A549 (cell line): Measurements from ENCODE around the gene CACNA1G. TPM values are rescaled to one million over a fixed set of nuclear protein-coding genes. Genes with fewer than 3 reads are reported as not detected.

Experiments
- ATAC-seq, 2 experiments: fragments of 200-7000 bp in 1 of 2; fragments of >200 bp in 1 of 2; cut with Nextera tagmentation in 1 of 2; cut with Tn5 transposase in 1 of 2; 3 replicates each; pipeline versions ENCODE4 v1.8.0 to v1.9.1; 2018 to 2020; ENCODE audit warnings: mild to moderate bottlenecking in 1 of 2, moderate library complexity in 1 of 2
- CTCF ChIA-PET: fragments of 300-600 bp; sonication (Branson Sonifier 250); formaldehyde crosslinking; extraction: SDS; loops from one replicate; lab custom pipeline; 2021; ENCODE audit warnings: antibody characterized with exemption, inconsistent platforms; lab: Yijun Ruan, JAX
- POLR2A ChIA-PET: fragments of 350-600 bp; formaldehyde crosslinking; extraction: SDS; loops from one replicate; lab custom pipeline; 2021; ENCODE audit warnings: antibody characterized with exemption, inconsistent platforms; lab: Yijun Ruan, JAX
- DNase-seq, 2 experiments: peaks; one replicate each; pipeline versions ENCODE4 v3.0.0 to v3.0.0-alpha.2; 2011 to 2016; ENCODE audit warnings: low read depth in 1 of 2, low spot score in 1 of 2
- FAIRE-seq: peaks from 2 replicates; lab custom pipeline; 2011; peaks lifted over from hg19 to GRCh38; lab: Jason Lieb, UNC
- H3K27ac ChIP-seq, 2 experiments: fragments of >200 bp; sonication (Bioruptor Twin); formaldehyde crosslinking; 3 replicates each; pipeline ENCODE4 v1.5.1; 2016 to 2017
- H3K4me1 ChIP-seq: fragments of >200 bp; sonication (Bioruptor Twin); formaldehyde crosslinking; 3 replicates; pipeline ENCODE4 v1.6.1; 2016
- H3K4me2 ChIP-seq: fragments of >200 bp; sonication (Bioruptor Twin); formaldehyde crosslinking; 3 replicates; pipeline ENCODE4 v1.6.1; 2016
- H3K4me3 ChIP-seq: fragments of >200 bp; sonication (Bioruptor Twin); formaldehyde crosslinking; 3 replicates; pipeline ENCODE4 v1.5.1; 2016
- H3K9me3 ChIP-seq: fragments of >200 bp; sonication (Bioruptor Twin); formaldehyde crosslinking; 3 replicates; pipeline ENCODE4 v1.6.1; 2016
- BHLHE40 ChIP-seq: IDR thresholded peaks from 2 replicates; pipeline ENCODE4 v1.6.1; 2012; ENCODE audit warnings: low read depth, low read length, inconsistent platforms
- CBX2 ChIP-seq: fragments of 200-600 bp; sonication (generic); IDR thresholded peaks from 2 replicates; pipeline ENCODE4 v1.6.1; 2016; ENCODE audit warnings: low read depth, mild to moderate bottlenecking, borderline replicate concordance
- EHF ChIP-seq: fragments of 250-450 bp; sonication (Bioruptor Pico); IDR thresholded peaks from 2 replicates; pipeline ENCODE4 v1.5.0; 2020; ENCODE audit warnings: mild to moderate bottlenecking
- FOSB ChIP-seq: fragments of 250-450 bp; sonication (Bioruptor Pico); IDR thresholded peaks from 2 replicates; pipeline ENCODE4 v1.5.0; 2020; ENCODE audit warnings: mild to moderate bottlenecking, moderate library complexity
- GATA3 ChIP-seq: IDR thresholded peaks from 2 replicates; pipeline ENCODE4 v1.6.1; 2012; ENCODE audit warnings: borderline replicate concordance
- HES2 ChIP-seq: fragments of >200 bp; sonication (Bioruptor Twin); formaldehyde crosslinking; IDR thresholded peaks from 2 replicates; pipeline ENCODE4 v1.6.1; 2016
- HMGXB4 ChIP-seq: fragments of 250-450 bp; sonication (Bioruptor Pico); IDR thresholded peaks from 2 replicates; pipeline ENCODE4 v1.5.0; 2021; ENCODE audit warnings: mild to moderate bottlenecking, moderate library complexity, borderline replicate concordance
- HOXB13 ChIP-seq: fragments of 250-450 bp; sonication (Bioruptor Pico); IDR thresholded peaks from 2 replicates; pipeline ENCODE4 v1.5.0; 2020; ENCODE audit warnings: low read depth, mild to moderate bottlenecking, moderate library complexity
- JUN ChIP-seq, 2 experiments: fragments of >200 bp; sonication (Bioruptor Twin); formaldehyde crosslinking; IDR thresholded peaks; 2 replicates in 1 of 2; 3 replicates in 1 of 2; pipeline ENCODE4 v1.6.1; 2016 to 2017
- KDM1A ChIP-seq: fragments of 200-600 bp; sonication (generic); IDR thresholded peaks from 2 replicates; pipeline ENCODE4 v1.6.1; 2016; ENCODE audit warnings: low read depth, mild to moderate bottlenecking
- MAFK ChIP-seq: fragments of 450-650 bp; IDR thresholded peaks from 2 replicates; pipeline ENCODE4 v1.6.1; 2014; ENCODE audit not compliant: partially characterized antibody
- MAX ChIP-seq: IDR thresholded peaks from 2 replicates; pipeline ENCODE4 v1.6.1; 2012
- MYC ChIP-seq: IDR thresholded peaks from 2 replicates; pipeline ENCODE4 v1.6.1; 2012; ENCODE audit warnings: mild to moderate bottlenecking, inconsistent platforms, low read length, improper control_type of control experiment, borderline replicate concordance
- NFE2L2 ChIP-seq: fragments of 150-350 bp; conservative IDR thresholded peaks from 2 replicates; pipeline ENCODE4 v1.6.1; 2014; ENCODE audit warnings: low read length
- NR3C1 ChIP-seq: fragments of >200 bp; sonication (Bioruptor Twin); formaldehyde crosslinking; IDR thresholded peaks from 3 replicates; pipeline ENCODE4 v1.6.1; 2017
- POLR2AphosphoS2 ChIP-seq: conservative IDR thresholded peaks from 2 replicates; pipeline ENCODE4 v1.6.1; 2012; ENCODE audit warnings: low read length, improper control_type of control experiment, inconsistent platforms
- RARB ChIP-seq: fragments of 250-450 bp; sonication (Bioruptor Pico); IDR thresholded peaks from 2 replicates; pipeline ENCODE4 v1.8.0; 2021; ENCODE audit warnings: mild to moderate bottlenecking, moderate library complexity
- REST ChIP-seq: fragments of 200-600 bp; sonication (generic); IDR thresholded peaks from 2 replicates; pipeline ENCODE4 v1.6.1; 2016; ENCODE audit warnings: antibody characterized with exemption, mild to moderate bottlenecking, moderate library complexity
- RFX5 ChIP-seq: fragments of 450-650 bp; IDR thresholded peaks from 2 replicates; pipeline ENCODE4 v1.7.1; 2014; ENCODE audit warnings: antibody characterized with exemption, mild to moderate bottlenecking, moderate library complexity
- RNF2 ChIP-seq: fragments of 200-600 bp; sonication (generic); IDR thresholded peaks from 2 replicates; pipeline ENCODE4 v1.6.1; 2016; ENCODE audit warnings: low read depth, mild to moderate bottlenecking, antibody characterized with exemption, moderate library complexity, borderline replicate concordance
- SREBF2 ChIP-seq: fragments of 450-650 bp; IDR thresholded peaks from 2 replicates; pipeline ENCODE4 v1.6.1; 2014; ENCODE audit warnings: mild to moderate bottlenecking, moderate library complexity
- TP53 ChIP-seq: fragments of 250-450 bp; sonication (Bioruptor Pico); IDR thresholded peaks from 2 replicates; pipeline ENCODE4 v1.5.0; 2021; ENCODE audit warnings: mild to moderate bottlenecking, moderate library complexity
- ZNF302 ChIP-seq: fragments of 250-450 bp; sonication (Bioruptor Pico); IDR thresholded peaks from 2 replicates; pipeline ENCODE4 v1.9.0; 2021; ENCODE audit warnings: inconsistent platforms, mild to moderate bottlenecking, moderate library complexity
- WGBS: methylation state at CpG from one replicate; pipeline ENCODE4 v1.1.6; 2017; ENCODE audit errors: missing lambda C conversion rate; 5-methylcytosine and 5-hydroxymethylcytosine counted together
- polyA plus RNA-seq, 4 experiments: library from polyadenylated mRNA; depleted of rRNA in 3 of 4; stranded (reverse); fragments of >200 nt; fragmentation: RNase III in 1 of 4; extraction: RNeasy Plus Mini Kit Qiagen cat#74134 plus additional on column Dnase treatment in 1 of 4; gene quantifications; 2 replicates in 3 of 4; 3 replicates in 1 of 4; pipeline ENCODE4 v1.2.3, GENCODE V29; 2011 to 2017

Gene CACNA1G
- polyA plus RNA-seq, 2 of the 4 experiments (the other 2 are of a cell fraction) = 4.0 to 8.9 TPM

- TF ChIP-seq REST (no peak), FOSB (0 out of 2 replicates have a peak, but pooled peaks have one; percentile 39), ZNF302 (CRISPR knock-in tag) (peak; percentile 75), MAX (no peak), RFX5 (no peak)
These were observed 102.2 kb downstream of the CACNA1G start (continued) for GRCh38 chr17:50662632-50663225.

GRCh38 chr17:50663812-50664374 lies 103.4 kb downstream of the CACNA1G start:
- no peak for FAIRE-seq
- Histone ChIP-seq H3K27ac (peak overlapping the region; percentile 98), H3K4me1 (peaks cover 97% of the 10 kb centered on the region)

GRCh38 chr17:50664788-50665458 lies 104.4 kb downstream of the CACNA1G start:
- WGBS = 84% methylated on average over 12 of the region's 12 CpGs
- H3K9me3 ChIP-seq = no peaks in the 10 kb centered on the region
- no peak for FAIRE-seq
- no peak overlapping the region for H3K4me3 ChIP-seq
- H3K4me2 ChIP-seq = no peak overlapping the region
- ATAC-seq = no peak
- no peak for DNase-seq
- peaks cover 97% of the 10 kb centered on the region for H3K4me1 ChIP-seq
- CTCF ChIA-PET = interaction anchor here (0.8 to 52.6 kb wide), 6 partner anchors 11 to 118 kb away, joined by 3 to 2097 read pairs (median 8); partner anchors contain the start of gene ABCC3
- peak overlapping the region; percentile 98 for H3K27ac ChIP-seq
- POLR2A ChIA-PET = interaction anchor here (0.6 to 1.4 kb wide), 3 partner anchors 15 to 201 kb away, joined by 3 to 4 read pairs (median 3); partner anchors contain the start of gene TOB1
- TF ChIP-seq NR3C1 (no peak), GATA3 (no peak), HES2 (no peak), MYC (no peak), HMGXB4 (CRISPR knock-in tag) (no peak), RNF2 (no peak), TP53 (no peak), HOXB13 (CRISPR knock-in tag) (no peak), CBX2 (no peak)

More at GRCh38 chr17:50663812-50664374, 103.4 kb downstream of the CACNA1G start:
- Histone ChIP-seq H3K4me2 (no peak overlapping the region; the same call in 2 of the 3 replicates), H3K4me3 (no peak overlapping the region), H3K9me3 (no peaks in the 10 kb centered on the region)
- ChIA-PET POLR2A (no interaction called here), CTCF (interaction anchor here (1.7 to 52.6 kb wide), 4 partner anchors 28 to 117 kb away, joined by 4 to 2097 read pairs (median 416); partner anchors contain the start of gene ABCC3)
- DNase-seq (no peak), ATAC-seq (no peak)
- 95% methylated on average over 10 of the region's 10 CpGs for WGBS
- TF ChIP-seq HMGXB4 (CRISPR knock-in tag) (no peak), RNF2 (no peak), SREBF2 (no peak), RARB (CRISPR knock-in tag) (no peak), EHF (CRISPR knock-in tag) (no peak), HOXB13 (CRISPR knock-in tag) (no peak), NFE2L2 (no peak), POLR2AphosphoS2 (no peak), MAX (no peak), JUN (IDR thresholded peaks at IDR 0.05) (peak in 1 of 2 experiments; percentile 11; a peak in 1 of 5 replicates), KDM1A (no peak), BHLHE40 (no peak), CBX2 (no peak), ZNF302 (CRISPR knock-in tag) (no peak), MAFK (peak; percentile 50)
